Measurements from ENCODE around the gene SMYD4. TPM values are rescaled to one million over a fixed set of nuclear protein-coding genes. Genes with fewer than 3 reads are reported as not detected.
"Not testable (repeated sequence)": the region's sequence is repeated elsewhere in the genome, so short reads cannot be mapped to it uniquely, and the experiment has no call there.

SMYD4 gene
- total RNA-seq, 2 donors from 2014 or later = 13.6 to 14.7 TPM

DNA sequence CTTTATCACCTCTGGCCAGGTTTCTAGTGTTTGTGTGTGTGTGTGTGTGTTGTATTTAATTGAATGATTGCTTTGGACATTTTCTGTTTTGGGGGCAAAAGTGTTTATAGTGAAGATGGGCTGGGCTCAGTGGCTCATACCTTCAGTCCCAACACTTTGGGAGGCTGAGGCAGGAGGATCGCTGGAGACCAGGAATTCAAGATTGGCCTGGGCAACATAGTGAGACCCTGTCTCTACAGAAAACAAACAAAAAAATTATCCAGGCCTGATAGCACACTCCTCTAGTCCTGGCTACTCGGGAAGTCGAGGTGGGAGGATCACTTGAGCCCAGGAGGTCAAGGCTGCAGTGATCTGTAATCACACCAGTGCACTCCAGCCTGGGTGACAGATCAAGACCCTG lies 37.6 kb upstream of the SMYD4 start:
- H3K9me3 ChIP-seq = no peaks in the 10 kb centered on the region
- 90% methylated on average over 3 of the region's 3 CpGs for WGBS
- H3K4me3 ChIP-seq = no peak overlapping the region
- intact Hi-C loops (cut with DNase I) = loop anchor here (5.0 kb wide), 1 partner anchor 145 kb away; the partner anchor contains the start of gene WDR81
- H3K4me1 ChIP-seq (replicated peaks) = no peaks in the 10 kb centered on the region
- H3K27me3 ChIP-seq (replicated peaks; ENCODE audit: insufficient read depth) = no peaks in the 10 kb centered on the region
- no peak for TF ChIP-seq POLR2A (IDR thresholded peaks at IDR 0.05)
- TF ChIP-seq, protein P1, sequence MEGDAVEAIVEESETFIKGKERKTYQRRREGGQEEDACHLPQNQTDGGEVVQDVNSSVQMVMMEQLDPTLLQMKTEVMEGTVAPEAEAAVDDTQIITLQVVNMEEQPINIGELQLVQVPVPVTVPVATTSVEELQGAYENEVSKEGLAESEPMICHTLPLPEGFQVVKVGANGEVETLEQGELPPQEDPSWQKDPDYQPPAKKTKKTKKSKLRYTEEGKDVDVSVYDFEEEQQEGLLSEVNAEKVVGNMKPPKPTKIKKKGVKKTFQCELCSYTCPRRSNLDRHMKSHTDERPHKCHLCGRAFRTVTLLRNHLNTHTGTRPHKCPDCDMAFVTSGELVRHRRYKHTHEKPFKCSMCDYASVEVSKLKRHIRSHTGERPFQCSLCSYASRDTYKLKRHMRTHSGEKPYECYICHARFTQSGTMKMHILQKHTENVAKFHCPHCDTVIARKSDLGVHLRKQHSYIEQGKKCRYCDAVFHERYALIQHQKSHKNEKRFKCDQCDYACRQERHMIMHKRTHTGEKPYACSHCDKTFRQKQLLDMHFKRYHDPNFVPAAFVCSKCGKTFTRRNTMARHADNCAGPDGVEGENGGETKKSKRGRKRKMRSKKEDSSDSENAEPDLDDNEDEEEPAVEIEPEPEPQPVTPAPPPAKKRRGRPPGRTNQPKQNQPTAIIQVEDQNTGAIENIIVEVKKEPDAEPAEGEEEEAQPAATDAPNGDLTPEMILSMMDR (IDR thresholded peaks at IDR 0.05) = no peak
- no peak for TF ChIP-seq POLR2AphosphoS5 (IDR thresholded peaks at IDR 0.05)
- no peak overlapping the region for H3K27ac ChIP-seq
- H3K36me3 ChIP-seq = no peaks in the 10 kb centered on the region
- no peak for DNase-seq (ENCODE audit: low spot score)

DNA sequence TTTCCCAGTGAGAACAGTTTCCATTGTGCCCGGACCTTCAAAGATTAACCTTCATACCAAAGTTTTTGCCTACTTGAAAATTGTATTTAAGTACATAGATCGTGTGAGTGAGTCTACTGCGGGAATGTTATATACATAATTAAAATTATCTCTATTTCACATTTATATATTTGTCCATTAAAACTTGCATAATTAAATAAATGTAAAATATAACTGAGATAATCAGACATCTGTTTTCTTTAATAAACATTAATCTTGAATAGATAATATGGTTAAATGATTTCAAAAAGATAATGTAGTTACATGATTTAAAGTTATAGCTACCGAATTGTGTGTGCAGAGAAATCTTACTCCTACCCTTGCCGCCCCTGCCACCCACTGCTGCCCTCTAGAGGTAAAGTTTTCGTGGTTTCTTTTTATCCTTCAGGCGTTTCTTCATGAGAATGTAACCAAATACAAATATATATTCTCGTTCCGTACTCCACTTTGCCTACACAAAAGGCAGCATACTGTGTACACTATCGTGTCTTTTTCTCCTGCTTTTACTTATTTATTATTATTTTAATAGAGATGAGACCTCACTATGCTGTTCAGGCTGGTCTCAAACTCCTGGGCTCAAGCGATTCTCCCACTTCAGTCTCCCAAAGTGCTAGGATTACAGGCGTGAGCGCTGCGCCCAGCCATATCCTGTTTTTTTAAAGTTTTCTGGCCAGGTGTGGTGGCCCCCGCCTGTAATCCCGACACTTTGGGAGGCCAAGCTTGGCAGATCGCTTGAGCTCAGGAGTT lies 35.7 kb upstream of the SMYD4 start:
- Histone ChIP-seq H3K4me1 (replicated peaks) (no peaks in the 10 kb centered on the region), H3K4me3 (no peak overlapping the region), H3K9me3 (no peaks in the 10 kb centered on the region), H3K27me3 (replicated peaks; ENCODE audit: insufficient read depth) (no peaks in the 10 kb centered on the region), H3K27ac (no peak overlapping the region), H3K36me3 (no peaks in the 10 kb centered on the region)
- intact Hi-C loops (cut with DNase I) = loop anchor here (5.0 kb wide), 1 partner anchor 143 kb away; the partner anchor contains the start of gene WDR81
- 62% methylated on average over 17 of the region's 17 CpGs for WGBS
- TF ChIP-seq POLR2A (IDR thresholded peaks at IDR 0.05) (no peak), POLR2AphosphoS5 (IDR thresholded peaks at IDR 0.05) (peak; percentile 22)
- TF ChIP-seq, protein P1 (IDR thresholded peaks at IDR 0.05) = peak in 3 of 4 experiments; percentile 50 to 57 (median 56)
- DNase-seq (ENCODE audit: low spot score) = peak; percentile 23

DNA sequence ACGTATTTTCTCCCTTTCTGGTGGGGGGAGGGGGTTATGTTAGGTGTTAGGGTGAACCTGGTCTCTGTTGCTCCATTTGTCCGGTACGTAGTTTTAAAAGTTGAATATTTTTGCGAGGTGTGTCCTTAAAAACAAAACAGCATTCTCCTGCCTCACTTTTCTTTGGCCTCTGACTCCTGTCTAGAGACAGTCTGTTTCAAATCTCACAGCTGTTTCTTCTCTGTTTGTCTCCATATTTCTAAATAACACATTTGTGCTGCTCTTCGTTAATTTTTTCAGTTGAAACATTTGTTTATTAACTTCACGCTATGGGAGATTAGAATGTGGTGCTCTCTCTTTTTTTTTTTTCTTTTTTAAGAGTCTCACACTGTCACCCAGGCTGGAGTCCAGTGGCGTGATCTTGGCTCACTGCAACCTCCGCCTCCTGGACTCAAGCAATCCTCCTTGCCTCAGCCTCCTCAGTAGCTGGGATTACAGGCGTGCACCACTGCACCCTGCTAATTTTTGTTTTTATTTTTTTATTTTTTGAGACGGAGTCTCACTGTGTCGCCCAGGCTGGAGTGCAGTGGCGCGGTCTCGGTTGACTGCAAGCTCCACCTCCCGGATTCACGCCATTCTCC lies 31.8 kb upstream of the SMYD4 start:
- intact Hi-C loops (cut with DNase I) = no loop called here
- WGBS = 77% methylated on average over 16 of the region's 16 CpGs
- H3K4me1 ChIP-seq (replicated peaks) = no peaks in the 10 kb centered on the region

GRCh38 chr17:1860978-1861377 lies 31.3 kb upstream of the SMYD4 start:
- 75% methylated on average over 11 of the region's 11 CpGs for WGBS
- no peak overlapping the region for H3K4me3 ChIP-seq
- TF ChIP-seq POLR2A (IDR thresholded peaks at IDR 0.05) = no peak
- TF ChIP-seq POLR2AphosphoS5 (IDR thresholded peaks at IDR 0.05) = no peak
- TF ChIP-seq, protein P1 (IDR thresholded peaks at IDR 0.05) = no peak
- intact Hi-C loops (cut with DNase I) = no loop called here
- H3K9me3 ChIP-seq = no peaks in the 10 kb centered on the region
- DNase-seq (ENCODE audit: low spot score) = no peak
- H3K27me3 ChIP-seq (replicated peaks; ENCODE audit: insufficient read depth) = no peaks in the 10 kb centered on the region
- no peaks in the 10 kb centered on the region for H3K36me3 ChIP-seq
- peak overlapping the region; percentile 24 to 29 for H3K27ac ChIP-seq
- no peaks in the 10 kb centered on the region for H3K4me1 ChIP-seq (replicated peaks)

More for the DNA sequence above, 31.8 kb upstream of the SMYD4 start:
- peak overlapping the region; percentile 24 to 29 for H3K27ac ChIP-seq
- no peak overlapping the region for H3K4me3 ChIP-seq
- TF ChIP-seq POLR2A (IDR thresholded peaks at IDR 0.05) (no peak), POLR2AphosphoS5 (IDR thresholded peaks at IDR 0.05) (no peak)
- TF ChIP-seq, protein P1 (IDR thresholded peaks at IDR 0.05) = no peak
- H3K9me3 ChIP-seq = no peaks in the 10 kb centered on the region
- H3K36me3 ChIP-seq = no peaks in the 10 kb centered on the region
- DNase-seq (ENCODE audit: low spot score) = no peak
- H3K27me3 ChIP-seq (replicated peaks; ENCODE audit: insufficient read depth) = no peaks in the 10 kb centered on the region

- H3K9me3 ChIP-seq; H3K4me1 ChIP-seq (replicated peaks); DNase-seq (ENCODE audit: low spot score); intact Hi-C loops (cut with DNase I); H3K4me3 ChIP-seq; H3K36me3 ChIP-seq; H3K27ac ChIP-seq; H3K27me3 ChIP-seq (replicated peaks; ENCODE audit: insufficient read depth): not testable (repeated sequence)
- WGBS = 96% methylated on average over 8 of the region's 8 CpGs
These were observed 26.8 kb upstream of the SMYD4 start for GRCh38 chr17:1856462-1856861.

Data from prostate gland (tissue), 2 donors.